ENCODE data around the gene SLC34A3.

SLC34A3 gene

GRCh38 chr9:137195525-137196220 lies 35.0 kb upstream of the SLC34A3 start:
- DNase-seq (ENCODE audit: low read depth), result no peak
- peak overlapping the region; percentile 84 for H3K4me3 ChIP-seq (ENCODE audit: low read length)
- TF ChIP-seq CTCF (conservative IDR thresholded peaks at IDR 0.05; ENCODE audit: low read depth, low read length), result no peak

- H3K4me3 ChIP-seq (ENCODE audit: low read length), result peak overlapping the region; percentile 84
- no peak for TF ChIP-seq CTCF (conservative IDR thresholded peaks at IDR 0.05; ENCODE audit: low read depth, low read length)
- no peak for DNase-seq (ENCODE audit: low read depth)
Measured at GRCh38 chr9:137198051-137198901, 32.4 kb upstream of the SLC34A3 start.

- peak overlapping the region; percentile 84 for H3K4me3 ChIP-seq (ENCODE audit: low read length)
- TF ChIP-seq CTCF (conservative IDR thresholded peaks at IDR 0.05; ENCODE audit: low read depth, low read length), result no peak
- no peak for DNase-seq (ENCODE audit: low read depth)
Measured at GRCh38 chr9:137198902-137199283, 31.8 kb upstream of the SLC34A3 start.

GRCh38 chr9:137199411-137200121 lies 31.1 kb upstream of the SLC34A3 start:
- no peak for DNase-seq (ENCODE audit: low read depth)
- peak; percentile 1 for TF ChIP-seq CTCF (conservative IDR thresholded peaks at IDR 0.05; ENCODE audit: low read depth, low read length)
- H3K4me3 ChIP-seq (ENCODE audit: low read length), result peak overlapping the region; percentile 84

GRCh38 chr9:137200311-137201204 lies 30.1 kb upstream of the SLC34A3 start, which contains the start of gene TPRN:
Gene TPRN (minus strand): TSS chr9:137200741. CDS start chr9:137200711, 30 bp downstream.
- DNase-seq (ENCODE audit: low read depth), result peak; percentile 98
- no peak for TF ChIP-seq CTCF (conservative IDR thresholded peaks at IDR 0.05; ENCODE audit: low read depth, low read length)
- H3K4me3 ChIP-seq (ENCODE audit: low read length), result peak within 1 kb of the TSS; percentile 84

- H3K4me3 ChIP-seq (ENCODE audit: low read length), result peak overlapping the region; percentile 70
- no peak for TF ChIP-seq CTCF (conservative IDR thresholded peaks at IDR 0.05; ENCODE audit: low read depth, low read length)
- no peak for DNase-seq (ENCODE audit: low read depth)
Measured at GRCh38 chr9:137201205-137201868, 29.4 kb upstream of the SLC34A3 start.

All from retinal pigment epithelial cell (primary cell).